ENCODE data around the gene MYL6B.

Gene MYL6B

DNA sequence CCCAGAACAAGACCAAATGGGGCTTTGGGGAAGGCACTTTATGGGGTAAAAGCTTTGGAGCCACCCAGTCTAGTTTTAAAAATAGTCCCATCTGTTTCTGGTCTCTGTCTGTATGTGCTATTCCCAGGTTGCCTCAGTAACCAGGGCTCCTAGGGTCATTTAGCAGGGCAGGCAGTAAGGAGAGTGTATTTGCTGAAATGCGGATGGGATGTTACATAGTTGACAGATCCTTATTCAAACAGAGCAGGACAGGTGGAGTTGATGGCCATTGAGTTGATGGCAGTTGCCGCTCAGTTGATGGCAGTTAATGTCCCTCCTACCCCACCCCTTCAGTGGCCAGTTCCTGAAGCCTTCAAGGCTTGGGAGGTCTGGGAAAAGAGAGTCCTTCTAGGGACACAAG, 29.8 kb upstream of the MYL6B start:
- no peak for DNase-seq (ENCODE audit: low read depth)

DNA sequence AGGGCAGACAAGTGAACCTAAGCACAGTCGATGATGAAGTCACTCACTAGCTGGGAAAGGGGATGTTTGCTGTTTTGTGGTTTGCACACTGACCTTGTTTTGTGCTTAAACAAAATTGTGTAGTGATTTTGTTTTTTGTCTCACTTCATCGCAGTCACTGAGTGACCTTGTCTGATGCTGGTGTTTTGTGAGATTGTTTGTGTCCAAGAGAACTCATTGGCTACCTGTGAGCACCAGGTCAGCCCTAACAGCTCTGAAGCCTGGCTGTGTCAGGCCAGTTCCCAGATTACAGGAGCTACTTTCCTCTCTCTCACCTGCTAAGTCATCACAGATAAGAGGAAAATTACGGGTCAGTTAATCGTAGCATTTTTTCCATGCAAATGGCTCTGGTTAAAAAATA, 28.3 kb upstream of the MYL6B start:
- no peak for DNase-seq (ENCODE audit: low read depth)

DNA sequence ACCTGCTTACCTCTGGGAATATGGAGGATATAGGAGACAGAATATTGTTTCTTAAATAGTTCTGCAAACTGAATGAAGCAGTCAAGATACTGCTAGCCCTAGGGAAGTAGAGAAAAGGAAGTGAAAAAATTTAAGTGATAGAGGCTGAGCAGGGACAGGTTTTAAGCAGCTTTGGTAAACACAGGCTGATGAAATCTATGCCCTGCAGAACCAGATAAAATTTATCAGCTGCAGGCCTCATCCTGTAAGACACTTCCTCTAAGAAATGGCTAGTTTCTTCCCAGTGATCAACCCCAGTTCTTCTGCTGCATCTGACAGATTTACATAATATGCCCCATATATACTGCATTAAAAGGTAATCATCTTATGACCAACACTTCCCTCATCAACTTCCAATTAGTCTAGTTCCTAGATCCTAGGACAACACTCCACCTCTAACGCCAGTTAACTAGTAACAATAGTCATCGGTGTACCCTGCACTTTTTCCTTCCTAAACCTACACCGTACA, 25.6 kb upstream of the MYL6B start:
- DNase-seq (ENCODE audit: low read depth), result no peak

DNA sequence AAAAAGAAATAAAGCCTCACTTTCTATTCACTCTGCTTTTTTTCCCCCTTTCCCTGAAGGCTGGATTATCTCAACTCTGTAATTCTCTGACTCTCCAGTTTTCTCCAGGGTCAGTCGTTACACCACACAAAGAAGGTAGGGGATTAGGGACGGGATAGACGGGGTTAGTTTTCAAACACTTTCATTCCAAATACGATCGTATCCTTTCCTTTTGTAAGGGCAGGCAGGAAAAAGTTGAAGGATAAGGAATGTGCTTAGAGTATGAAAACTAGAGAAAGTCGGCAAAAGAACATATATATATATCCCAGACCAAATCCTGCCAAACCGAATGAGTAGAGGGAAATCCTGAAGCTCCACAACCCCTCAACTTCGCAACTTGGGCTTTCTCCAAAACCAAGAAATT, 24.9 kb upstream of the MYL6B start:
- no peak for DNase-seq (ENCODE audit: low read depth)

DNA sequence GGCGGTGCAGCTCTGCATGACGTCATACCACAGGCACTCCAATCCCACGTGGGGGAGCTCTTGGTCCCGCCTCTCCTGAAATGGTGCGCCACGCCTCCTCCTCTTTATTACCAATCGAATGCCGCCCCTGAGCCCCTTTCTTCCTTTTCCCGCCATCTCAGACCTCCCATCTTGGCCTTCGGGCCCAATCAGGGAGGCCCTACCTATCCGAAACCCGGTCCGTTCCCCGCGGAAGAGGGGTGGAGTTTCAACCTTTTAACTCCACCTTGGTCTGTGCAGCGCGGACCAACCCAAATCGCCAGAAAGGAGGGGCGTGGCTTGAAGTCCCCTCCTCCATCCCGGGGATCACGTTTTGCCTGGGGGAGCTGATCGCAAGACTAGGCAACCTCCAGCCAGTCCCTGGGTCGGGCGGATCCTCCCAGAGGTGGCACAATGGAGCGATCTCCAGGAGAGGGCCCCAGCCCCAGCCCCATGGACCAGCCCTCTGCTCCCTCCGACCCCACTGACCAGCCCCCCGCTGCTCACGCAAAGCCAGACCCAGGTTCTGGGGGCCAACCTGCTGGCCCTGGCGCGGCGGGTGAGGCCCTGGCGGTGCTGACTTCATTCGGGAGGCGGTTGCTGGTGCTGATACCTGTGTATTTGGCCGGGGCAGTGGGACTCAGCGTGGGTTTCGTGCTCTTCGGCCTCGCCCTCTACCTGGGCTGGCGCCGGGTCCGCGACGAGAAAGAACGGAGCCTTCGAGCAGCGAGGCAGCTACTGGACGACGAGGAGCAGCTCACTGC, 24.3 kb upstream of the MYL6B start, which contains the start of gene ESYT1:
ESYT1 (plus strand) TSS at position 380 of the 782 bp plus-strand sequence; CDS start at position 433, 53 bp downstream.
- DNase-seq (ENCODE audit: low read depth), result peak; percentile 98

DNA sequence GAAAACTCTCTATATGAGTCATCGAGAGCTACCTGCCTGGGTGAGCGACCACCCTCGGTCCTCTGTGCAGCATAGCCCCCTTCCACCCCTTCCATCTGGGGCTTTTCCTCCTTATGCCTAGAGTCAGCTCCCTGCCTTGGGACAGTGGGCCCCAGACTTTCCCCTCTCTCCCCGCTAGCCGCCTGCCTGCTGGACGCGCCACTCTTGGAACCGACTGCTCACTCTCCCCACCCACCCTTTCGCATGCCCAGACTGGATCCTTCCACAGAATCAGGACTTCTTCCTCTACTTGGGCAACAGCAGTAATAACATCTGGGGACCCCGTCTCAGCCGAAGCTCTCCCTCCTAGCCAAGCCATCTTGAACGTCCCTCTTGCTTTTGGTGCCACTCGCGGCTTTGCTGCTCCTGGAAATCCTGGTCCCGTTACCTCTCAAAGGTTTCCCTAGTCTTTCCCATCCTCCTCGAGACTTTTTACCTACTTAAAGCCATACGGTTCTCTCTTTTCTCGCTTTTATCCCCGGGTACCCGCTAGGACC, 23.6 kb upstream of the MYL6B start:
- no peak for DNase-seq (ENCODE audit: low read depth)

DNA sequence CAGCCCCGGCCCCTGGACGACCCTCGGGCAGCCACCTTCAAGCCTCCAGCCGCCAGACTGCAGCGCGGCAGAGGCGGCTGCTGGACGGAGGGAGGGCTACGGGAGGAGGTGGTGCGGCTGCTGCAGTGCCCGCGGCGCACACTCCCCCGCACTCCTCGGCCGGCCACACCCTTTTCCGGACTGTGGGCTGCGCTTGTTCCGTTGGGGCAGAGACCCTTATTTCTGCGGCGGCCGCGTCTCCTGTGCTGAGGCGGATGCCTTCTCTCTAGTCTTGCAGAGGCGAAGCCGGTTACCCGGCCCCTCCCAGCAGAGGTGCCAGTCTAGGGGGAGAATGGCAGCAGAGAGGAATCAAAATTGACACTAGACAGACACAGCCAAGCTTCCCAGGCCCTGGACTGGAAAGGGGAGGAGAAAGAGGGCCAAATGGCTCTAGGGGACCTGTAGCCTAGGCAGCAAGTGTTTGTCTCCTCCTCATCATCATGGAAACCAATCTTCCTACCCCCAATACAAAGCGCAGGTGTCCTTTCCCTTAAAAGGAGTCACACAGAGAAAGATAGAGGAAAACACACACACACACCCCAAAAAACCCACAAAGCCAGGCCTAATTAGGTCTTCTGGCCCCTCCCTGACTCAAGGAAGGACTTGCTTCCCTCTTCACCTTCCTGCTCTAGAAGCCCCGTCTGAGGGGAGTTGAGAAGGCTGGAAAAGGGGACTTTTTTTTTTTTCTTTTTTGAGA, 23.0 kb upstream of the MYL6B start:
- peak; percentile 66 for DNase-seq (ENCODE audit: low read depth)

DNA sequence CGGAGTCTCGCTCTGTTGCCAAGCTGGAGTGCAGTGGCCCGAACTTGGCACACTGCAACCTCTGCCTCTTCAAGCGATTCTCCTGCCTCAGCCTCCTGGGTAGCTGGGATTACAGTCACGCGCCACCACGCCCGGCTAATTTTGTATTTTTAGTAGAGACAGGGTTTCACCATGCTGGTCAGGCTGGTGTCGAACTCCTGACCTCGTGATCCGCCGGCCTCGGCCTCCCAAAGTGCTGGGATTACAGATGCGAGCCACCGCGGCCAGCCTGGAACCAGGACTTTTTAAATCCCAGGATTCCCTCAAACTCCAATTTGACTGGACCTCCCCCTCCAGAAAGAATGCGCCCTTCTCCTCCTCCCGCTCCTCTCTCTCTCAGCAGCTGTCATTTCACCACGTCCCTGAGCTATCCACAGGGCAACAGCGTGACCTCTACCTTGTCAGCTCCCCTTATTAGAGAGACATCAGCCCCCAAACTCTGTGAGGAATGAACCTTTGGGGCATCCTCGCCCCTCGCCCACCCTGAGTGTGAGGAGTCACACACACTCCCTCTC, 22.4 kb upstream of the MYL6B start:
- DNase-seq (ENCODE audit: low read depth), result no peak

DNA sequence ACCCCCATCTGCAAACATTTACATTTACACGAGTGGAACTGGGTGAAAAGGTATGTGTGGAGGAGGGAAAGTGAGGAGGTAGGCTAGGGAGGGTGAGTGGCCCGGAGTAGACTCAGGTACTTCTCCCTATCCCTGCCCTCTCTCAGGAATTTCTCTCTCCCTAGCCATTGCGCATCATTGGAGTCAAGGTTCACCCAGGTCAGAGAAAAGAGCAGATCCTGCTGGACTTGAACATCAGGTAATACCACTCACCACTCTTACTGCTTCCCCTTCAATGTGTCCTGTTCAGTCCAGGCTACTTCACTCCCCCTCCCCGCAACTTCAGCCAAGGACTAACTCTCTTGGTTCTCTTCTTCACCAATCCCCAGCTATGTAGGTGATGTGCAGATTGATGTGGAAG, 21.5 kb upstream of the MYL6B start:
- no peak for DNase-seq (ENCODE audit: low read depth)

DNA sequence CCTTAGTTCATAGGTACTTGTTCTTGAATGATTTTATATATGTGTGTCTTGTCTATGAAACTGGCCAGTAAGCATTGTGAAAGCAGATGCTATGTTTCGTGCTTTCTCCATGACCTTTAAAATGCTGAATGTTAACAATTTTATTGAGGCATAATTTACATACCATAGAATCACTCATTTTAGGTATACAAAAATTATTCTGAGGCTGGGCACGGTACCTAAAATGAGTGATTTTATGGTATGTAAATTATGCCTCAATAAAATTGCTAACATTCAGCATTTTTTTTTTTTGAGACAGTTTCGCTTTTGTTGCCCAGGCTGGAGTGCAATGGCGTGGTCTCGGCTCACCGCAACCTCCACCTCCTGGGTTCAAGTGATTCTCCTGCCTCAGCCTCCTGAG, 17.5 kb upstream of the MYL6B start:
- no peak for DNase-seq (ENCODE audit: low read depth)

DNA sequence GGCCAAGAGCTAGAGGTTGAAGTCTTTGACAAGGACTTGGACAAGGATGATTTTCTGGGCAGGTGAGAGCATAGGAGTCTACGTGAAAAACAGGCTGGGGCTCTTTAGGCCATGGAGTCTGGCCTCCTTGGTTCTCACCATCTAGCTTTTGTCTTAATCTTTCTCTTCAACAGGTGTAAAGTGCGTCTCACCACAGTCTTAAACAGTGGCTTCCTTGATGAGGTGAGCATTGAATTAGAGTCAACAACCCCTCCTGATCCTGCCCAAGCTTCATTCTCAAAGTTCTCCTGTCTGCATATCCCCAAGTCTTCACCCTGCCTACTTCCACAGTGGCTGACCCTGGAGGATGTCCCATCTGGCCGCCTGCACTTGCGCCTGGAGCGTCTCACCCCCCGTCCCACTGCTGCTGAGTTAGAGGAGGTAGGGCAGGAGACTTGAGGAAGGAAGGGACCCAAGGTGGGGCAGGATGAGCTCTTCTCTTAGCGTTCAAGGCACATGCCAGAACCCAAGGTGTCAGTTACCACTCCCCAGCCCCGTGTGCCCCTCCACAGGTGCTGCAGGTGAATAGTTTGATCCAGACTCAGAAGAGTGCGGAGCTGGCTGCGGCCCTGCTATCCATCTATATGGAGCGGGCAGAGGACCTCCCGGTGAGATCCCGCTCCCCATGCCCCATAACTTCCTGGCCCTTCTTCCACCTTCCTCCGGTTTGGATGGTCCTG, 14.4 kb upstream of the MYL6B start:
- DNase-seq (ENCODE audit: low read depth), result no peak

DNA sequence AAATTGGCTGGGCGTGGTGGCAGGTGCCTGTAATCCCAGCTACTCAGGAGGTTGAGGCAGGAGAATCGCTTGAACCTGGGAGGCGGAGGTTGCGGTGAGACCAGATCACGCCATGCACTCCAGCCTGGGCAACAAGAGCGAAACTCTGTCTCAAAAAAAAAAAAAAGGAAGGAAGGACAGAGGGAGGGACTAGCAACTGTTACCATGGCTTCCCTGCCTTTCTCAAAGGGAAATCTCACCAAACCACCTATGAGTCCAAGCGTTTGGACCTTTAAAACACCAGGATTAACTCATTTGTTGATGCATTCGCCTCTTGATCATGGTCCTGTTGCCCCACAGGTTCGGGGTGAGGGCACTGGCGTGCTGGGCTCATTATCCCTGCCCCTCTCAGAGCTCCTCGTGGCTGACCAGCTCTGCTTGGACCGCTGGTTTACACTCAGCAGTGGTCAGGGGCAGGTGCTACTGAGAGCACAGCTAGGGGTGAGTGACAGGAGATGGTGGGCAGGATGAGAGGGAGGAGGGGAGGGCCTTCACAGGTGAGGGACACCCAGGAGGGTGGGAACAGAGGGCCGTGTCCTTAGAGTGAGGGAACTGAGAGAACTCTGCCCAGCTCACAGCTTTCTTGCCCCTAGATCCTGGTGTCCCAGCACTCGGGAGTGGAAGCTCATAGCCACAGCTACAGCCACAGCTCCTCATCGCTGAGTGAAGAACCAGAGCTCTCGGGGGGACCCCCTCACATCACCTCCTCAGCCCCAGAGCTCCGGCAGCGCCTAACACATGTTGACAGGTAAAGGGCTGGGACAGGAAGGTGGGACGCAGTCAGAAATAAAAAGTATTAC, 10.2 kb upstream of the MYL6B start:
- DNase-seq (ENCODE audit: low read depth), result no peak

DNA sequence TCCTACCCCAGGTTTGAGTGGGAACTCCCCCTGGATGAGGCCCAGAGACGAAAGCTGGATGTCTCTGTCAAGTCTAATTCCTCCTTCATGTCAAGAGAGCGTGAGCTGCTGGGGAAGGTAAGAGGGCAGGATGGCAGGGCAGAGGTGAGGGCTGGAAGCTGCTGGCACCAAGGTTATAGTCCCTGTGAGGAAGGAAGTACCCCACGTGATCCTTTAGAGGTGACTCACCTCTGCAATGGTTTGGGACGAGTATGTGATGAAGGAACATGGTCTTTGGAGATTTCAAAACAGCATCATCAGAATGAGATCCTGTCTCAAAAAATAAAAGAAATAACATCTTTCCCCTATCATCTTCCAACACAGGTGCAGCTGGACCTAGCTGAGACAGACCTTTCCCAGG, 9.2 kb upstream of the MYL6B start:
- DNase-seq (ENCODE audit: low read depth), result no peak

DNA sequence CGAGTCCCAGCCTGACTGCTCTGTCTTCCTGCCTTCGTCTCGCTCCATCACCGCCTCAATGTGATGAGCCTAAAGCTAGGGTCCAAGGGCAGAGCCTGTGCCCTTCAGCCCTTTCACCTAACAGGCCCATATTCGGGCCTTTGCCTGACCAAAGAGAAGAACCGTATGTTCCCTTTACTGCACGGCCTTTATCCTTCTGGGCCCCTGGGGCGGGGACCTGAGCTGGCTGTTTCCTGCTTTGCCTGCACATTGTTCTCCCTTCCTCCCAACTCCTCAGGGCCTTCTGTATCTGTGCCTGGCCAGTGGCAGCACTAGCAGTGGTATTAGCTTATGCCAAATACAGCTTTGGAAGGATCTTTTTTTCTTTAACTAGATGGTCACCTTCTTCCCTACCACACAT, 8.5 kb upstream of the MYL6B start:
- DNase-seq (ENCODE audit: low read depth), result no peak

DNA sequence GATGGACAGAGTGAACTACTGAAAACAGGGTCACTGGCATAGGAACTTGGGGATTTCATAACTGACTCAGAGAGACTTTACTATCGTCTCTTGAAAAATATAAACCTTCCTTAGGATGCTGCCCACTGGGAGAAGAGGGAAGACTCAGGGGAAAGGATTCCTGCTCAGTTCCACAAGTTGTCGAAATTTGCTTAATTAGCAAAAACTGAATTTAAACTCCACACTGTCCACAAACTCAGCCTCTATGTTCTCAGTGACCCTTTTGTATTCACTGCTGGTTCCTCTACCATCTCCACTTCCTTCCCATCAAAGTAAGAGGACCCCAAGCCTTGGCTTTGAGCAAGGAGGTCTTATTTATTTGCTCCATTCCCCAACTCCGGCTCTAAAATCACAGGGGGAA, 7.2 kb upstream of the MYL6B start:
- DNase-seq (ENCODE audit: low read depth), result no peak

DNA sequence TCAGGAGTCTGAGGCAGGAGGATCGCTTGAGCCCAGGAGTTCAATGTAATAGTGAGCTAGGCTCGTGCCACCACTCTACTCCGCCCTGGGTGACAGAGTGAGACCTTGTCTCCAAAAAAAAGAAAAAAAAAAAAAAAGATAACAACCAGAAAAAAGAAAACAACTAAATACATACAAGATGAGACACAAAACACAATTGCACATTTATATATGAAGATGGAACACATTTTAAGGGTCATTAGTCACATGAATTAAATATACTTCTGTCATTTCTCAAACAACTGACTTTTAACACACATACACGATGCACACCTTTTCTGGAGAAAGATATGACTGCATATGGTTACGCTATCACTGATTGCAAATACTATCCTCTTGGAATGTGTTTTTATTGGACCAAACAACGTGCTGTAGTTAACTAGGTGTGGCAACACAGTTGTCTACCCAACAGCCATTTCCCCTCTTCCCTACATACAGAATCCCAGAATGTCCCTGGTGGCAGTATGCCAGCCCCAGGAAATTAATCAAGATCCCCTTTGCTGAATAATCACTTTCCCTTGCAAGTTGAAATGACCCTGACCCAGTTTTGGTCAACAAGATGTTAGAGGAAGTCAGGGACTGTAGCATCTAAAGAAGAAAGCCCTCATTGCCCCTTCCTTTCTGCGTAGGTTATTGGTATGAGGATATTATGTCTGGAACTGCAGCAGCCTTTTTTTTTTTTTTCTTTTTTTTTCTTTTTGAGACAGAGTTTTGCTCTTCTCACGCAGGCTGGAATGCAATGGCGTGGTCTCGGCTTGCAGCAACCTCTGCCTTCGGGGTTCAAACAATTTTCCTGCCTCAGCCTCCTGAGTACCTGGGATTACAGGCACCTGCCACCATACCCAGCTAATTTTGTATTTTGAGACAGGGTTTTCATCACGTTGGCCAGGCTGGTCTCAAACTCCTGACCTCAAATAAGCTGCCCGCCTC, 5.6 kb upstream of the MYL6B start:
- no peak for DNase-seq (ENCODE audit: low read depth)

DNA sequence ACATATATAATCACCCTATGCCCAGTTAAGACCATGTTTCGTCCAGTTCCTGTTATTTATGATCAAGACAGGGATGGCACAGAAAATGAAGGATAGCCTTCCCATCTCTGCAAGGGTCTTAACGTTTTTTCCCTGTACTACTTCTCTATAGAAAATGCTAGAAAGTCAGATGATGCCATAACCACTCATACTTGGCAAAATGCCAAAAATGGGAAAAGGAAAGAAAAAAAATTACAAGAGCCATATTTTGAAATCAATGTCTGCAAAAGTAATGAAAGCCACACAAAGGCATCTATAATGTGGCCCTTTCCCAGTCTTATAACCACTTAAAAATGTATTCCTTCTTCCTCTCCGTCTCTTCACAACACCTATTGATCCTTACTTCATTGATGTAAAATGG, 1.8 kb upstream of the MYL6B start:
- no peak for DNase-seq (ENCODE audit: low read depth)

DNA sequence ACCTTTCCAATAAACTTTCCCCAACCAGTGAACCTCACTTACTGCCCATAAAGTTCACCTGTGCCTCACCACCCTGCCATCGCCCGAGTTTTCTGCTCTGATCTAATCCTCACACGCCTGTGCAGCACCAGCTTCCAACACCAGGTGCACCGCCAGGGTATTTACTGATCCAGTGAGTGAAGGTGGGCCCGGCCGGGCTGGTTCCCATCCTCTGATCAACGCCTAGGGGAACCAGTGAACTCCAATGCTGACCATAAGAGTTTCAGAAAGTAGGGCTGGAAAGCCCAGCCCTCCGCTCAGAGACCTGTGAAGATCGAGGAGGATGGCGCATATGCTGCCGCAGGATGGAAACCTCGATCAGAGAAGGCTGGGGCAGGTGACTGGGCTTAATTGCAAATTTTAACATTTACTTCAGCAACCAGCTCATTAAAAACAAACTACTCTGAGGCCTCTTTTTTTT, 685 bp upstream of the MYL6B start:
- DNase-seq (ENCODE audit: low read depth), result peak; percentile 36

DNA sequence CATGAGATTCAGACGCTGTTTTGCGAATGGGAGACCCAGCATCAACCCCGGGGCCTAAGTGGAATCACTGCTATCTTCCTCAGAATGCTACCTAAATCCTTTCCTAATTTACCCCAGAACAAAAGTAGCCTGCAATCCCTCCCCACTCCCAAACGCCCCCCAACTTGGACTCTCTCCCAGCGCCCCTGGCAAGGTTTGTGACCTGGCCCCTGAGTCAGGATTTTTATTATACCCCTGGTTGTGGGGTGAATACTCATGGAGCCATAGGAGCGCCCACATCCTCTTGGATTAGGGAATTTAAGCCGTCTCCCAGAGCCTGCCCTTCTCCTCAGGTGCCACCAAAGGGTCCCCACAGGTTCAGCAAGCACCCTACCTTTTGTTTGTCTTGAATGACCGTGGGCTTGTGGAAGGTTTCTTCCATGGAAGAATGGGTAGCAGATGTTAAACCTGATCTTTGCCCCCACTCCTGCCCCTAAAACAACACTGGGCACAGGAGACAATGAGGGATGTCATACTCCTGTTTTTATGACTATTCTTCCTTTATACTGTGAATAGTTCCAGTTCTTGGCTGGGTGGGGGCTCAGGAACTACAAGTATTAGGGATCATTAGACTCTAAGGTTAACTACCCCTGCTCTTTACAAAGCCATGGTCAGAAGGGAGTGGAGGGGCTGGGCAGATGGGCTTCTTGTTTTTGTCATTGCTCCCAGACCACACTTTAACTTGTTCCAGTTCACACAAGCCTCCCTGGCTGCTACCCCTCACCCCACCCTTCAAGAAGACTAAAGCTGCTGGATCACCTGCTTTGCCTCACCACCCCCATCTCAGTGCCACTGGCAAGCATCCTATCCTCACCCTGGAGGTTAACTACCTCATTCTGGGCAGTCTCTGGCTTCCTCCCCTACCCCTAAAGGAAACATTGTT, 630 bp downstream of the MYL6B start:
- DNase-seq (ENCODE audit: low read depth), result no peak

All from T-helper 22 cell (primary cell).